ENCODE data around the gene MYO9B. TPM values are rescaled to one million over a fixed set of nuclear protein-coding genes. Genes with fewer than 3 reads are reported as not detected.
"Not testable (repeated sequence)": the region's sequence is repeated elsewhere in the genome, so short reads cannot be mapped to it uniquely, and the experiment has no call there.

Gene MYO9B
- total RNA-seq, 1 experiment from 2014 or later: 12.4 TPM

DNA sequence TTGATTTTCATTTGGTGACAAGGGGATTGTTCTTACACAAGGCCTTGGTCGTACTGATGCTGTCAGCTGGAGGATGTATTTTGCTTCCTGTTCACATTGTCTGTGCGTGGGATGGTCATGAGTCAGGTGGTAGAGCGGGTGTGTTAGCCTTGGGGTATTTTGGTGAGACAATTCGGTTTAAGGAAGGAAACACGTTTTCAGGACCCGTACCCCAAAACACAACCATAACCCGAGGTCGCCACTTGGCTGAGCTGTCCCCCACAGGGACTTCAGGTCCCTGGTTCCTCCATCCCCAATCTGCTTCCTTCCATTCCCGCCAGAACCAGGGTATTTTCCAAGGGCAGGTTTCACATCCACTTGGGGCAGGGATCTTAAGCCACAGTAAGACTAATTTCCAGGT lies 15.0 kb downstream of the MYO9B start:
- no peak for DNase-seq (ENCODE audit: extremely low read depth, low read depth)

DNA sequence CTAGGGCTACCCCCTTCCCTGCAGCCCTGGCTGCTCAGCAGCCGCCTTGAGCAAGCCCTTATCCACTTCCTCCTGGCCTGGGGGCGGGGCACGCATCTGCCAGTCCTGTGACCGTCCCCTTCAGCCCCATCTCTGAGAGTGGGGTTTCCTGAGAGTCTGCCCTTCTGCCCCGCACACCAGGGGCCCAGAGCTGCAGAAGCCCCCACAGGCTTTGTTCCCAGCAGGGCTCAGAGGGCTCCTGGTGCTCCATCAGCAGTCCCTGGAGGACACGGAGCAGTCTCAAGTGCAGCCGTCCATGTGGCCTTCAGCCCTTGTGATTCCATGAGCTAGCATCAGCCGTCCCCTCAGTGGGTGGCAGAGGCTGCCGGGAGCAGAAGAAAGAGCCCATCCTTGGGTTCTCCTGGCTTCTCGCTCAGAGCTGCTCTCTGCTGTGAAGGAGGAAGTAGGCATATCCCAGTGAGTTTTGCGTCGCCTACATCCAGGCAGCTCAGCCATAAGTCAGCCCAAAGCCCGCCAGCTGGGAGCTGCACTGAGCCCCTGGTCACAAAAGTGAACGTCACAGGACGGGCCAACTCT lies 16.3 kb downstream of the MYO9B start:
- no peak for DNase-seq (ENCODE audit: extremely low read depth, low read depth)

DNA sequence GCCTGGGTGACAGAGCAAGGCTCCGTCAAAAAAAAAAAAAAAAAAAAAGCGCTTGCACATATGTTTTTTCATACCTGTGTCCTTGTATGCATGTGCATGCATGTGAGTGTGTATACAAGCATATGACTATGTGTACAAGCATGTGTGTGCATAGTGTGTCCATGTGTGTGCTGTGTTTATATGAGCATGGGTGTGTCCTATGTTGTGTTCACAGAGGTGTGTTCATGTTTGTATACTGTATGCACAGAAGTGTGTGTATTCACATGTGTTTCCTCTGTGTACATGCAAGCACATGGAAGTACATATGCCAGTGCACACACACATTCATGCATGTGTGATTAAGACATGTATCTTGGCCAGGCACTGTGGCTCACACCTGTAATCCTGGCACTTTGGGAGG lies 17.1 kb downstream of the MYO9B start:
- no peak for DNase-seq (ENCODE audit: extremely low read depth, low read depth)

DNA sequence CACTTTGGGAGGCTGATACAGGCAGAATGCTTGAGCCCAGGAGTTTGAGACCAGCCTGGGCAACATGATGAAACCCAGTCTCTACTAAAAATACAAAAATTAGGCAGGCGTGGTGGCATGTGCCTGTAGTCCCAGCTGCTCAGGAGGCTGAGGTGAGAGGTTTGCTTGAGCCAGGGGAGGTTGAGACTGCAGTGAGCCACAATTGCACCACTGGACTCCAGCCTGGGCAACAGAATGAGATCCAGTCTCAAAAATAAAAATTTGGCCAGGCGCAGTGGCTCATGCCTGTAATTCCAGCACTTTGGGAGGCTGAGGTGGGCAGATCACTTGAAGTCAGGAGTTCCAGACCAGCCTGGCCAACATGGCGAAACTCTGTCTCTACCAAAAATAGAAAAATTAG lies 19.1 kb downstream of the MYO9B start:
- DNase-seq (ENCODE audit: extremely low read depth, low read depth): not testable (repeated sequence)

DNA sequence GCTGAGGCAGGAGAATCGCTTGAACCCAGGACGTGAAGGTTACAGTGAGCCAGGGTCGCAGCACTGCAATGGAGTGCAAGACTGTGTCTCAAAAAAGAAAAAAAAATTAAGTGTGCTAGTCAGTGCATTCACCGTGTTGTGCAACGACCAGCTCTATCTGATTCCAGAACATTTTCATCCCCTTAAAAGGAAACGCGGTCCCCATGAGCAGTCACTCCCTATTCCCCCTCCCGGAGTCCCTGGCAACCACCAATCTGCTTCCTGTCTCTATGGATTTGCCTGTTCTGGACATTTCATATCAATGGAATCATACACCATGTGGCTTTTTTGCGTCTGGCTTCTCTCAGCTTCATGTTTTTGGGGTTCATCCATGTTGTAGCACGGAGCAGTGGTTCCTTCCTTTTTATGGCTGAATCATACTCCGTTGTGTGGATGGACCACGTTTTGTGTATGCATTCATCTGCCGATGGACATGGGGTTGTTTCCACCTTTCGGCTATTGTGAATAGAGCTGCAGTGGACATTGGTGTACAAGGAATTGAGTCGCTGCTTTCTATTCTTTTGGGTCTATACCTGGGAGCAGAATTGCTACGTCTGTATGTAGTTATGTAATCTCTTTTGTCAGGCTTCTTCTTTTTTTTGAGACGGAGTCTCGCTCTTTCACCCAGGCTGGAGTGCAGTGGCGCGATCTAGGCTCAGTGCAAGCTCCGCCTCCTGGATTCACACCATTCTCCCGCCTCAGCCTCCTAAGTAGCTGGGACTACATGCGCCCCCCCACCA lies 19.8 kb downstream of the MYO9B start:
- DNase-seq (ENCODE audit: extremely low read depth, low read depth): no peak

DNA sequence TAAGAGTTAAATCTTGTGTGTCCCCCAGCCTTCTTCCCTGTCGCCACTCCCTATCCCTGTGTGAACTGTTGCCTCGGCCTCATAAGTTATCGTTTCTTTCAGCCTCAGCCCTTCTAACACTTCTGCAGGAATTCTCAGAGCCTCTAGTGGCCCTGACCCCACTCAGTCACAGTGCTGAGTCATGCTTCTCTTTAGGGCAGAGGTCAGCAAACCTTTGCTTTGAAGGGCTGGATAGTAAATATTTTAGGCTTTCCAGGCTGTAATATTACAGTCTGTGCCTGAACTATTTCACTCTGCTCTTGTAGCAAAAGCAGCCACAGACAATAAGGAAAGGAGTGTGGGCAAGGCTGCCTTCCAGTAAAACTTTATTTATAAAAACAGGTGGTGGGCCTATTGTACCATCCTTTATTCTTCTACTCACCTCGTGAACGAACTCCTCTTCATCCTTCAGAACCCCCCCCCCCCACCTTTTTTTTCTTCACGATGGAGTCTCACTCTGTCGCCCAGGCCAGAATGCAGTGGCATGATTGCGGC lies 22.1 kb downstream of the MYO9B start:
- DNase-seq (ENCODE audit: extremely low read depth, low read depth): peak; percentile 52

DNA sequence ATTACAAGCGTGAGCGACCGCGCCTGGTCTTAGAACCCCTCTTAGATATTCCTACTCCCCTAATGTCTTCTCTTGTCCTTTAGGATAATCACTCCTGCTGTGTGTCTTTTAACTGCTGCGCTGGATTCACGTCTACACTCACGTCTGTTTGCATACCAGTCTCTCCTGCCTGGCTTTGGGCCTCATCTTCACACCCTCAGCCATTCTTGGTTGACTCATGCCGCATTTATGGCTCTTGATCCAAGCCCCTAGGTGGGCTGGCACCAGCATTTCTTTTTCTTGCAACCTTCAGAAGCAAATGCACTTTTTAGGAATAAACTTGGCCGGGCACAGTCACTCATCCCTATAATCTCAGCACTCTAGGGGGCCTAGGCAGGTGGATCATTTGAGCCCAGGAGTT lies 22.7 kb downstream of the MYO9B start:
- no peak for DNase-seq (ENCODE audit: extremely low read depth, low read depth)

DNA sequence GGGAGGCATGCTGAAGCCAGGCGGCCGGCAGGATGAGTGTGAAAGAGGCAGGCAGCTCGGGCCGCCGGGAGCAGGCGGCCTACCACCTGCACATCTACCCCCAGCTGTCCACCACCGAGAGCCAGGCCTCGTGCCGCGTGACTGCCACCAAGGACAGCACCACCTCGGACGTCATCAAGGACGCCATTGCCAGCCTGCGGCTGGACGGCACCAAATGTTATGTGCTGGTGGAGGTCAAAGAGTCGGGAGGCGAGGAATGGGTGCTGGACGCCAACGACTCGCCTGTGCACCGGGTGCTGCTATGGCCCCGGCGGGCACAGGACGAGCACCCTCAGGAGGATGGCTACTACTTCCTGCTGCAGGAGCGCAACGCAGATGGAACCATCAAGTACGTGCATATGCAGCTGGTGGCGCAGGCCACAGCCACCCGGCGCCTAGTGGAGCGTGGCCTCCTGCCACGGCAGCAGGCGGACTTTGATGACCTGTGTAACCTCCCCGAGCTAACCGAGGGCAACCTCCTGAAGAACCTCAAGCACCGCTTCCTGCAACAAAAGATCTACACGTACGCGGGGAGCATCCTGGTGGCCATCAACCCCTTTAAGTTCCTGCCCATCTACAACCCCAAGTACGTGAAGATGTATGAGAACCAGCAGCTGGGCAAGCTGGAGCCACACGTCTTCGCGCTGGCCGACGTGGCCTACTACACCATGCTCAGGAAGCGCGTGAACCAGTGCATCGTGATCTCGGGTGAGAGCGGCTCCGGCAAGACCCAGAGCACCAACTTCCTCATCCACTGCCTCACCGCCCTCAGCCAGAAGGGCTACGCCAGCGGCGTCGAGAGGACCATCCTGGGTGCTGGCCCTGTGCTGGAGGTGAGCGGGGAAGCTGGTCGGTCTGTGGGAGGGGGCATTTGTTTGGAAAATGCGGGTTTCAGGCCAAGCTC lies 26.4 kb downstream of the MYO9B start:
- no peak for DNase-seq (ENCODE audit: extremely low read depth, low read depth)

DNA sequence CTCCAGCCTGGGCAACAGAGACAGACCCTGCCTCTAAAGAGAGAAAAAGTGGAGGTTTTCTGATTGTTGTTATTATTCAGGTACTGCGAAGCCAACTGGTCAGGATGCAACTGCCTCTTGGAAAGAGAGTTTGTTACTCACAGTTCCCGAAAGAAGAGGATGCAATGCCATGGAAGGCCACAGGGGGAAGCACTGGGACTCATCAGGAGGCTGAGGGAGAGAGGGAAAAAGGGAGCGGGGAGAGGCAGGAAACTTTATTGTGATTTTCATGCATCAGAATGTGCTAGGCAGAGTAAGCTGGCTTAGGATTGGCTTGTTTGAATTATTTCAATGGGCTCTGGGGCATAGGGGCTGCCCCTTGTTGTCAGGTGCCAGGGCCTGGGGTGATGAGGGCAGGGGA lies 27.6 kb downstream of the MYO9B start:
- DNase-seq (ENCODE audit: extremely low read depth, low read depth): no peak

DNA sequence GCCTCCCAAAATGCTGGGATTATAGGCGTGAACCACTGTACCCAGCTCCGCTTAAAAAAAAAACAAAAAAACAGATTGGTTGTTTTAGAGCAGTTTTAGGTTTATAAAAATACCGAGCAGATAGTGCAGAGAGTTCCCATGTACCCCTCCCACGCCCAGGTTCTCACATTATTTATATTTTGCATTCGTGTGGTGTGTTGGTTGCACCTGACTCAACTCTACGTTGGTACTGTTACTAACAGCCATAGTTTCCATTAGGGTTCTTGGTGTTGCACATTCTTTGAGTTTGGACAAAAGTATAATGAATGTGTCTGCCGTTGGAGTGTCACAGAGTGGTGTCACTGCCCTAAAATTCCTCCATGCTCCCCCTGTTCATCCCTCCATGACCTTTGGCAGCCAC lies 29.1 kb downstream of the MYO9B start:
- no peak for DNase-seq (ENCODE audit: extremely low read depth, low read depth)

DNA sequence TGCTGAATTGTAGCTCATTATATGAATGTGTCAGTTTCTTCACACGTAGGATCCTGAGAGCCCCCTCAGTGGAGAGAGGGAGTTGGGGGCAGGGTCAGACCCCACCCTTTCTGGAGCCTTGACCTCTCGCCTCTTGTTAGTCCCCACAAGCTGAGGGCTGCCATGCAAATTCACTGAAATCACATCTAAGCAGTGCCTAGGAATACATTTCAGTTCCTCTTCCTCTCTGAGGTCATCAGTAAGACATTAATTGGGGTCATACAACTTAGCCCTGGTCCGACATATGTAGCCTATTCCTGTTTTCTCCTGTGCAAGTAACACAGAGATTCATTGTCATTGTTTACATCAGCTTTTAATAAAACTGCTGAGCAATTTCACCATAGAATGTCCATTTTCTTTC lies 30.0 kb downstream of the MYO9B start:
- DNase-seq (ENCODE audit: extremely low read depth, low read depth): no peak

DNA sequence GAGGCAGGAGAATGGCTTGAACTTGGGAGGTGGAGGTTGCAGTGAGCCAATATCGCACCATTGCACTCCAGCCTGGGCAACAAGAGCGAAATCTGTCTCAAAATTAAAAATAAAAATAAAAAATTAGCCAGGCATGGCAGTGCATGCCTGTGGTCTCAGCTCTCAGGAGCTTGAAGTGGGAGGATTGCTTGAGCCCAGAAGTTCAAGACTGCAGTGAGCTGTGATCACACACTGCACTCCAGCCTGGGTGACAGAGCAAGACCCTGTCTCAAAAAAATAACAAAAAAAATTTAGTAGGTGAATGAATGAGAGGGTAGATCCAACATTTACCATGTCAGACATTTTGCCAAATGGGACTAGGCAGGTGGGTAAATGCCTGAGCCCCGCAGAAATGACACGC lies 31.4 kb downstream of the MYO9B start:
- not testable (repeated sequence) for DNase-seq (ENCODE audit: extremely low read depth, low read depth)

DNA sequence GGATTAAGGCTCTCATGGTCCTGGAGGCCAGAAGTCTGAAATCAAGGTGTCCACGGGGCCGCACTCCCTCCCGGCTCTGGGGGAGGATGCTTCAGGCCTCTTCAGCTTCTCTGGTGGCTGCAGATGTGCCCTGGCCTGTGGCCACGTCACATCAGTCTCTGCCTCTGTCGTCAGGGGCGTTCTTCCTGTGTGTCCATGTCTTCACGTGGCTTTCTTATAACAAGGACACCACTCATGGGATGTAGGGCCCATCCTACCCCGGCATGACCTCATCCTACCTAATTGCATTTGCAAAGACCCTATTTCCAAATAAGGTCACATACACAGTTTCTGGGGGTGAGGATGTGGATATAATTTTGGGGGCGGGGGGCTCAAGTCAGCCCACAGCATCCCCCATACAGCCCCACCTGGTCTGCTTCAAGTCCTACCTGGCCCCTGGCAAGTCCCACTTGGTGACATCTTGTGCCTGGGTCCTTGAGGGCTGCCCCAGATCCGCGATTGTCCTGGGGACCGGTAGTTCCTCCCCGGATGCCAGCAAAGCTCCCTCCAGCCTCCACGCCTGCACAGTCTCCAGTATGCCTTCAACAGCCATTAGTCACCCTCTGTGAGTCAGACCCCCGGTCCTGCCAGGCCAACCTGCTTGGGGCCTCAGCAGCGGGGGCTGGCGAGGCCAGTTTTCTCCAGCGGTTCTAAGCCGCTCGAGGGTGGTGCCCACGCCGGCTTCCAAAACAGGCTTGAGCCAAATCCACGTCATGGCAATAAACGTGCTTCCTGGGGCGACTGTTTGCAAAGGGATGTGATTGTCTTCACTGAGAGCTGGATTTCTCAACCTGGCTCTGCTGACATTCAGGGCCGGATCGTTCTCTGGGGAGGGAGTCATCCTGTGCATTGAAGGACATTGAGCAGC lies 32.2 kb downstream of the MYO9B start:
- peak; percentile 71 for DNase-seq (ENCODE audit: extremely low read depth, low read depth)

DNA sequence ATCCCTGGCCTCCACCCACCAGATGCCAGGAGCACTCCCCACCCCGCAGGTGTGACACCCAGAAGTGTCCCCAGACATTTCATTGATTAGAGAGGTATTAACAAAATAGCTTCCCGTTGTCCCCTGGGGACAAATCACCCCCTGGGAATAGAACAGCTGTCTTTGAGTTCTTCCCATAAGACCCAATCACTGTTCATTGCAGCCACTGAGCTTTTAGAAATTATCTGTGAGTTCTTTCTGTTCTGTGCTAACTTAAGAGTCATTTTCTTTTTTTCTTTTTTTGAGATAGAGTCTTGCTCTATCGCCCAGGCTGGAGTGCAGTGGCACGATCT lies 32.8 kb downstream of the MYO9B start:
- DNase-seq (ENCODE audit: extremely low read depth, low read depth): no peak

DNA sequence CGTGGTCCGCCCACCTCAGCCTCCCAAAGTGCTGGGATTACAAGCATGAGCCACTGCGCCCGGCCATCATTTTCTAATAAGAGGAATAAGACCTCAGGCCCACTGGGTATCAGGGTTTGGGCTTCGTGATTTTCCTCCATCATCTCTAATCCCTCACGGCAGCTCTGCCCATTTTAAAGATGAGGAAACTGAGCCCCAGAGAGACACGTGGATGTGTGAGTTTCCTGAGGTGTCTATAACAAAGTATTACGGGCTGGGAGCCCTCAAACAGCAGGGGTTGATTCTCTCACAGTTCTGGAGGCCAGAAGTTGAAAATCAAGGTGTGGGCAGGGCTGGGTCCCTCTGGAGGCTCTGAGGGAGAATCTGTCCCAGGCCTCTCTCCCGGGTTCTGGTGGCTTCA lies 33.7 kb downstream of the MYO9B start:
- DNase-seq (ENCODE audit: extremely low read depth, low read depth): no peak

DNA sequence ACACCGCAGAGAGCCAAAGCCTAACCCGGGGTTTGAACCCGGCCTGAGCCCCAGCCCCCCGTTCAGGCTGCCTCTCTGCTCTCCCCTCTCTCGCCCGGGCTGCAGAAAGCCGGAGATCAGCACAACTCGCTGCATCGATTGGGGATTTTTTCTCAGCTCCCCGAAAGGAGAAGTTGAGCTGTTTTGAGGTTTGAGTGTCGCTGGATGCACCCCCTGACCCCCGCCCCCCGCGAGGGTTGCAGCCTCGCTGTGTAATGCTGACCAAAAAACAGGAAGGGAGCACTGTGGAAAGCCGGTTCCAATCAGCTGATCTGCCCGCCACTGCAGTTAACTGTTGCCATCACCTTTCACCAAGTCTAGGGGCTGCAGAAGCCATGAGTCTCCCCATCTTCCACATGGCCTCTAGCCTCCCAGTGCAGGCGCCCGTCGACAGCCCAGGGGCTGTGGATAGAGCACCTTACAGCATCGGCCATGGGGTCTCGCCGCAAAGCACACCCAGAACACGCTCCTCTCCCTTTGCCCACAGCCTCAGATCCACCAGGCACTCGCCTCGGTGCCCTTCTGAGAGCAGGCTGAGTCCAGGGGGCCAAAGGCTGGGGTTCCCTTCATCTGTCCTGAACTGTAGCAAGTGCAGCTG lies 34.5 kb downstream of the MYO9B start:
- DNase-seq (ENCODE audit: extremely low read depth, low read depth): no peak

DNA sequence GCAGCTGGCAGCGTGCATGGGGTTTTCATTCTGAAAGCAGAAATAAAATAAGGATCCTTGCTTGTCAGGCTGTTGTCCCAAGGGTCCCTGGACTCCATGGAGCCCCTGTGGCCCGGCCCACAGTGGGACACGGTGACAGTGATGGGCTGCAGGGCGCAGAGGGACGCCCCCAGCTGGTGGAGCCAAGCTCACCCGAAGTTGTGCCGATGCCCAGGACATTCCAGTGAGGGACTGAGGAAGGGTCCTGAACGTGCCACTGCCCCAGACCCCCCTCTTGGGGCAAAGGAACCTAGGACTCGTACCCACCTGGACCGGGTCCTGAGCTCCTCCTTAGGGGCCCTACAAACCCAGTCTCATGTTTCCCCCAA lies 35.0 kb downstream of the MYO9B start:
- no peak for DNase-seq (ENCODE audit: extremely low read depth, low read depth)

DNA sequence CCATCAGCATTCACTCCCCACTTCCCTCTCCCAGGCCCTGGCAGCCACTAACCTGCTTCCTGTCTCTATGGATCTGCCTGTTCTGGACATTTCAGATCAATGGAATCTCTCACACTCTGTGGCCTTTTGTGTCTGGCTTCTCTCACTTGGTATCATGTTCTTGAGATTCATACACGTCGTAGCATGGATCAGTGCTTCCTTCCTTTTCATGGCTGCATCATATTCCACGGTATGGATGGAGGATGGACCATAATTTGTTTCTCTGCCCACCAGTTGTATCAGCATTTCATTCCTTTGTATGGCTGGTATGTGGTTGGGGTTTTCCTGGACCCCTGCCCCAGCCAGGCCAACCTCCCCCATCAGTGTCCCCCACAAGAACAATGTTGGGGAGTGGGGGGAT lies 36.2 kb downstream of the MYO9B start:
- no peak for DNase-seq (ENCODE audit: extremely low read depth, low read depth)

DNA sequence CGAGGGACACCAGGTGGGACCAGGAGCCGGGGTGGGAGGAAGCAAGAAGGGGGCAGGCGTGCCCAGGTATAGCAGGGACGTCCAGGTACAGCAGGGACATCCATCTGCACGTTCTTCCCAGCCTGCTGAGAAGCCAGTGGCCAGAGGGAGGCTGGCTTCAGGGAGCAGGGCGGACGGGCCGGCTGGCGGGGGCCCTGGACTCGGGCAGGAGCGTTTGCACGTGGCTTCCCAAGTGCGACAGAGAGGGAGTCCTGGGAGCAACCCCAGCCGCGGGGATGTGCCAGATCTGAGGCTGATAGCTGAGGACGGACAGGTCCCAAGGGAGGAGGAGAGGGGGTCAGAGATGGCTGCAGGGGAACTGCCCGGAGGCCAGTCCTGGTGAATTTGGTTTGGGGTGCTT lies 36.7 kb downstream of the MYO9B start:
- DNase-seq (ENCODE audit: extremely low read depth, low read depth): no peak

DNA sequence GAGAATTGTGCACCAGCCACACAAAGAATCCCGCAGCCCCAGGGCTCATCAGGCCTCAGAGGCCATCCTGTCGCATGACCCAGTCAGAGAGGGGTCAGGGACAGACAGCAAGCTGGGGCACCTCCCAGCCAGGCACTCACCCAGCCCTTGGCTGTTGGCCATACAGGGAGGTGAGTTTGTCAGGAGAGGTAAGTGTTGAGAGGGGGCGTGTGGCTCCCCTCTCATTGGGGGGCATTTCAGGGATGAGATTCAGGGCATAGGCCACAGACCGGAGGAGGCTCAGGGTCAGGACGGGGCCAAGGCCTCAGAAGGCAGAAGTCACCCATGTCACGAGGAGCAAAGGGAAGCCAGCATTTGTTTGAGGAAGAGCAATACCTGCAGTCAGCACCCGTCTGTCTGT lies 37.1 kb downstream of the MYO9B start:
- no peak for DNase-seq (ENCODE audit: extremely low read depth, low read depth)
